GM18507 (cell line): ENCODE data around the gene CDH23.

Experiments
- DNase-seq: peaks from one replicate; pipeline ENCODE4 v3.0.0; 2011; ENCODE audit warnings: low read depth; ENCODE audit not compliant: insufficient read length; ENCODE audit errors: extremely low spot score
- FAIRE-seq: peaks from 2 replicates; lab custom pipeline; 2011; peaks lifted over from hg19 to GRCh38; lab: Jason Lieb, UNC

The CDH23 gene

DNA sequence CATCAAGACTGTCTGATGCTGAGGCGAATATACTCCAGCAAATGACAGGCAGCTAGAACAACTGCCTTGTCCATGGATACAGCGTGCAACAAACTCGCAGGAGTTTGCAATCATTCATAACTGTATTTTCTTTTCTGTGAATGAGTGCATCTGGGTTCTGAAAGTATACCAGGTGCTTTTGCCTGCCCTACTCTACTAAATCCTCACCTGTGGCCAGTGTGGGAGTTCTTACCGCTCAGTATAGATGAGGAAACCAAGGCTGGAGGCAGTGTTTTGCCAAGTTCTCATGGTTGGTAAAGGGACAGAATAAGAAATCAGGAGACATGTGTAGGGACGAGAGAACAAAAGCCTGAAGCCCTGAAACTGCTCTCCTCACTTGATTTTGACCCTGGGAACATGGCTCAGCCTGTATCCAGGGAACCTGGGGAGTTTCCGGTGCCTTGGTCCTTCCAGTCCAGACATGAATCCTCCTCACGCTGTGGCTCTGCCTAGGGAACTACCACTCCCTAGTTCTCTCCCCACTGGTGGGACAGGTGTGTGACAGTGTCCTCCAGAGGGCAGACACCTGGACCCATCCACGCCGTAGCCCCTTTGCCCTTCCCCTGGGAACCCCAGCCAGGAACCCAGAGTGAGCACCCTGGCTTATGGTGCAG, 142.0 kb downstream of the CDH23 start:
- FAIRE-seq (no peak), DNase-seq (no peak)

GRCh38 chr10:71539442-71540118, 142.9 kb downstream of the CDH23 start:
- no peak for DNase-seq
- no peak for FAIRE-seq

DNA sequence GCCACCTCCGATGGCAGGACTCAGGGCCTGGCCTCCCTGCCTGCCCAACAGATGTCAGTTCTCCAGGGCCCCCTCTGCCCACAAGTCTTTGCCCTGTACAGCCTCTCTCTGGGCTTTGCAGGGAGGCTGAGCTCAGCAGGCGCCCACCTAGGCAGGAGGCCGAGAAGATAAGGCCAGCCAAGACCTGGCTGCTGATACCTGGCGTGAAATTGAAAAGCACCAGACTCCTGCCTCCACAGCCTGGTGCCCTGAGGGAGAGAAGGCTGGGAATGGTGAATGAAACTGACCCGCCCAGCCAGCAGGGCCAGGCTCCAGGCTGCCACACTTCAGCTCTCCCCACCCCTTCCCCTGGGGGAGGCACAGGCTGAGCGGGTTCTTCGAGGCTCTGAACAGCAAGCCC, 145.8 kb downstream of the CDH23 start:
- FAIRE-seq: no peak
- no peak for DNase-seq

- no peak for DNase-seq
Measured at GRCh38 chr10:71543608-71544170, 147.0 kb downstream of the CDH23 start.

DNA sequence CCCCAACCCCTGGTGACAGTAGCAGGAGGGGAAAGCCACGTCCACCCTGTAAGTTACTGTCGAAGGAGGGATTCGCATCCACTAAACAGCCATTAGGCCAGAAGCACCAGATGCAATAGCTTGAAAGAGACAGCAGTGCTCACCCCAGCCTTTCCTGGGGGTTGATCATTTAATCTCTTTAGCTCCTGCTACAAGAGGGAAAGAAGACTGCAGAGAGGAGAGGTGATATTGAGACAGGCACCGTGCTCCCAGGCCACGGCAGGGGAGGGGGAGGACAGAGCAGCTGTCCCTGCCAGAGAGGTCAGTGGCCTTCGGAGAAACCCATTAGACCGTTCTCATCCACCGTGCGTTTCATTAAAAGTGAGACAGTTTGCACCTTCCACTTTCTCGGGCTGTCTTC, 148.3 kb downstream of the CDH23 start:
- FAIRE-seq: no peak

More at GRCh38 chr10:71543608-71544170, 147.0 kb downstream of the CDH23 start:
- FAIRE-seq: no peak

GRCh38 chr10:71546220-71546619, 149.5 kb downstream of the CDH23 start:
- FAIRE-seq (no peak), DNase-seq (no peak)

More for the DNA sequence above, 148.3 kb downstream of the CDH23 start:
- no peak for DNase-seq

DNA sequence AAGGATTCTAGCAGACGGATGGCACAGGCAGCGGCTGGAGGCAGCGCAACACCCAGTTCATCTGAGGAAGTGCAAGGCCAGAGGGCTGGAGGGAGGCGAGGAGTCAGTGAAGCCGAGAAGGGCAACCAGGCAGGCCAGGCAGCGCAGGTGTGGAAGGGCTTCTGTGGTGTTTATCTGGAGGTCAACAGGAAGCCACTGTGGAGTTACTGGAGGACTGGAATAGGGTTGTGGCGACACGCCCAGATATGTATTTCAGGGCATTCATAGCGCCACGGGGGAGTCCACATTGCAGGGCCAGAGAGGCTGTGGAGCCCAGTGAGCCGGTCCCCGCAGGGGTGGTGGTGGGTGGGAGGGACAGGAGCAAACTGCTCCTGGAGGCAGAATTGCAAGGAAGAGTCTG, 150.6 kb downstream of the CDH23 start:
- no peak for DNase-seq
- FAIRE-seq: no peak

DNA sequence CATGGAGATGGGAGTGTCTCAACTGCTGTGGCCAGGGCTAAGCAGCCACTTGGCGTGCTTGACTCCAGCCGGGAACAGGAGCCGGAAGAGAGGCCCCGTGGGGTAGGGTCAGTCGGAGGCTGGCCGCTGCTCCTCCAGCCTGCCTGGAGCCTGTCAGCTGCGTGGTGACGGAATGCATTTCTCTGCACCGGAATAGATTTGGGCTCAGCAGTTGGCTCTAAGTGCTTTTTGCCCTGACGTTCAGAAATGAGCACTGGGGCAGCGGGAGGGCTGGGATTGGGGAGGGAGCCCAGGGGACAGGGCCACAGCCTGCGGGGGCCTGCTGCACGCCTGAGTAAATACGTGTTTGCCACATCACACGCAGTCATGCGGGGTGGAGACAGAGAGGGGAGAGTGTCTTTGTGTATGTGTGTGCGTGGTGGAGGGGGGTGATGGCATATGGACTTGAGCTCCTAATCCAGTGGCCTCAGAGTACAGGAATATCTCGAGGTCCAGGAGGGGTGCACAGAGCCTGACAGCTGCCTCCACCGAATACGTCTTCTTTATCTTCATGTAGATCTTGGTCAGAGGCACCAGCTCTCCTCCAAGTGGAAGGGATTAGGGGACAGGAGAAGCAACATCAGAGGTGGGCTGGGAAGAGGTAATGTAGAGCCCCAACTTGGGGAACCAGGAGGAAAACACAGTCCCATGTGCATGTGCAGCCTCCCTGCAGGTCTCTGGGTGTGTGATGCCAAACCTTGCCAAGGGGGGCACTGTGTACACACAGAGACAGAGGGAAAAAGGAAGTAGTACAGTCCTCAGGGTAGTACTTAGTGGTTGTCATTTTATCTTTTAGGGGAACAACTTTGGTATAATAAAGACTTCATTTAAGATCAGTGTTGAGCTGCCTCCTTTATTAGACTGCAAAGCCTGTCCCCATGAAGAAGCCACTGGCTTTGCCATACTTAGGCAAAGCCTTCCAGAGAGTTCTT, 151.4 kb downstream of the CDH23 start:
- DNase-seq (peak; percentile 11), FAIRE-seq (no peak)

- DNase-seq: no peak
Measured at GRCh38 chr10:71549766-71550533, 153.2 kb downstream of the CDH23 start.

DNA sequence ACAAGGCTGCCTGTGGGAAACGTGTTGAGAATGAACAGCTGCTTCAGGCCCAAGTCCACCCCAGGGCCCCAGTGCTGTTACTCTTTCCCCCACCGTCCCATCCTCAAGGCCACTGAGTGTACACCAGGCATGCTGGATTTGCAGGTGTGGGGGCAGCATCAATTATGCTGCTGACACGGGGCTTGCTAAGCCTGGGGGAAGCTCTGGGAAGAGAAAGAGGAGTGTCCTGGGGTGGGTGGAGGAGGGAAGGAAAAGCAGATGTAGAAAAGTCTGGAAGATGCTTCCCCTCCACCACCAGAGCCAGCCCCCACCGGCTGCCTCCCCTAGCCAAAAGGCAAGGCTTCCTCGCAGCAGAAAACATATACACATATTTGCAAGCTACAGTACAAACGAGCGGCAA, 153.9 kb downstream of the CDH23 start:
- DNase-seq: no peak
- no peak for FAIRE-seq

More at GRCh38 chr10:71549766-71550533, 153.2 kb downstream of the CDH23 start:
- no peak for FAIRE-seq

DNA sequence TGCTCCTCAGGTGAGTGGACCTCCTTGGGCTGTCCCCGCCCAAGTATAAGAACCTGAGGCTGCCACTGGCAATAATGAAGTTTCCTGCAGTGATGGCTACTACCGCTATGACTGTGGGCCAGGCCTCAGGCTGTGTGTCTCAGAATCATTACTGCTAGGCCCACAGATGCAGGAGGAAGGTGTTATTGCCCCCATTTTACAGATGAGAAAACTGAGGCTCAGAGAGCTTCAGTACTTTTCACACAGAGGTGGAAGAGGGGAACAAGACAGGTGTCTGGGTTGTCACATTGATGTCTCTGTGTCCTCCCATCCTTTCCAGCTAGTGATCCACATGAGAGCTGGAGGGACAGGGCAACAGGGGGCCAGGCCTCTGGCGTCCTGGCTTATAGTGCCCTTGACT, 155.2 kb downstream of the CDH23 start:
- DNase-seq (no peak), FAIRE-seq (no peak)

GRCh38 chr10:71553432-71553831, 156.7 kb downstream of the CDH23 start:
- no peak for DNase-seq
- no peak for FAIRE-seq

GRCh38 chr10:71554671-71555070, 158.0 kb downstream of the CDH23 start:
- FAIRE-seq: no peak

DNA sequence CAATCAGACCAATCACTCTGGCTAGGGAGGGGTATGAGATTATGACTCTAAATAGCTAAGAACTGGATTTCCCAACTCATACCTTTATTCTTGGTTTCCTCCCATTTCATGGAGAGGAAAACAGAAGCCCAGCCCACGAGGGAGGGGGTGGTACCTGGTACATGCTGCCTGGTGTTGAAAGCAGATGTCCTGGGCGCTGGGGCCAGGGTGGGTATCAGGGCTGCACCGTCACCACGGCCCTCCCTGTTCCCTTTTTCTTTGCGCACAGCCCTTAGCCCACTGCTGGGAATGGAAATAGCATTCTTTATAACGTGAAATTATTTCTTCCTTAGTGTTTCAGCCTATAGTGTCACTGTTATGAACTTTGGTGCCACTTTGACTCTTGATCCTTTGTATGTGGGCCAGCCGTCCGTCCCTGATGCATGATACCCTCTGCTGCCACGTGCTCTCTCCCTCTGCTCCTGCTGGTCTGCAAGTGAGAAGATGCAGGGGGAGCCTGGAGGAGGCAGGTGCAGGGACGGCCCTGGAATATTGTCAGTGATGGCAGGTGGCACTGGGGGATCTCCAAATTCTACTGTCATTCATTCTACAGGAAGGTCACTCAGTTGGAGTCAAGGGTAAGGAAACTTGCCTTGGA, 158.5 kb downstream of the CDH23 start:
- no peak for DNase-seq

More at GRCh38 chr10:71554671-71555070, 158.0 kb downstream of the CDH23 start:
- no peak for DNase-seq

GRCh38 chr10:71555724-71556119, 159.0 kb downstream of the CDH23 start:
- FAIRE-seq (no peak), DNase-seq (no peak)

More for the DNA sequence above, 158.5 kb downstream of the CDH23 start:
- no peak for FAIRE-seq

DNA sequence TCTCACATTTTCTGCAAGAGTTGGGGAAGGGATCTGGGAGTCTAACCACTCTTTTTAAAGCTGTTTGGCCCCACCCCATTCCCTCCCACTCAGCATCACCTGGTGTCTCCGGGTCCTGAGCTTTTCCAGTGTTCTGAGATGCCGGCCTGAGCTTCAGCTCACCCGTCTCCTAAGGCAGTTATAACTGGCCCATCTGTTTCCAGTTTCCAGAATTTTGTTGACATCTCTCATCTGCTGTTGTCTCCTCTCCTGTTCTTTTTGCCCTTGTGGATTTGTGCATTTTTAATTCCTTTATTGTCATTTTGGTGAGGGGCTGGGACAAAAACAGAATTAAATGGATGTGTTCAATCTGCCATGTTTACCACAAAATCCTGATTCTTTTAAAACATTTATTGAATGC, 162.3 kb downstream of the CDH23 start:
- DNase-seq: no peak
- no peak for FAIRE-seq

DNA sequence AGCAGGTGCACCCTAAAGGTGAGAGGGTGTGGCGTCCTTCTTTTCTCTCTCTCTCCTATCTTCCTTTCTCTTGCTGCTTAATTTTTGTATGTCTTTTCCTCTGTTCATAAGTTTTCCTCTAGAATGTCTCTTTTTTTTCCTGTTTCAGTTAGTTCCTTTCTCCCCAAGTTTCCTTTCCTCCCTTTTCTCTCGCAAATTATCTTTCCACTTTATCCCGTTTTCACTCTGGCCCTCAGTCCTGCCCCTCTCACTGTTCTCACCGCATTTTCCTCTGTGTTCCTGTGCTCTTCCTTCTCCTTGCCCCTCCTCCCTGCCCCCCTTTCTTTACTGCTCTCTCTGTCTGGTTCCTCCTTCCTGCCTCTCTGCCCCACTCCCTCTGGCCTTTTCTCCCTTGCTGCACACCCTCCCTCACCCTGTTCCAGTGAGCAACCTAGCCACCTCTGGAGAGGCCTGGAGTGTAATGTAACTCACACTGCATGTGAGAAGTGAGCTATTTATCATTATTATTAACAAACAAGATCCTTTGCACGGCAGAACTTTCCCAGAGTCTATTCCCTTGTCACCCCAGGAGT, 164.4 kb downstream of the CDH23 start:
- DNase-seq (no peak), FAIRE-seq (no peak)

- DNase-seq (no peak), FAIRE-seq (no peak)
Measured at GRCh38 chr10:71562181-71562580, 165.5 kb downstream of the CDH23 start.
